Non-pigmented ciliary epithelial cell (primary cell): ENCODE data around the gene HAUS6.
"Not testable (repeated sequence)": the region's sequence is repeated elsewhere in the genome, so short reads cannot be mapped to it uniquely, and the experiment has no call there.

Source experiments
- DNase-seq: peaks from one replicate; pipeline ENCODE4 v3.0.0-alpha.2; 2010; ENCODE audit warnings: low read depth

The HAUS6 gene

DNA sequence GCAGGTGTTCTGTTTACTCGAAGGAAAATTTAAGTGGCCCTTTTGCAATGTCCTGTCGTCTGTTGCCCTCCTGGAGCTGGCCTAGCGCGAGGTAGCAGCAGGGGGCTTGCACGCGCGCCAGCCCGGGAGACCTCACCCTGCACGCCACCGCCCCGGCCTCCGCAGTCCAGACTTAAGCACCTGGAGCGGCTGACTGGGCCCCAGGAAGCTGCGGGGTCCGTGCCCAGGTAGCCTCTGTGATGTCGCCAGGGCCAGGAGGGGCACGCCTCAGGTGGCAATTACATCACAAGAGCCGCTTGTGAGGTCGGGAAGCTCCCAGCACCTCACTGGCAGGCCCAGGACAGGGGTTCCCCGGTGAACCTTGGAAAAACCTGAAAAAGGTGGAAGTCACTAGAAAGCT, 69.7 kb downstream of the HAUS6 start, which contains the start of gene SAXO1:
SAXO1 (minus strand) TSS at position 195 of the 400 bp plus-strand sequence. CDS start 301 bp downstream, outside the sequence.
- DNase-seq = no peak

DNA sequence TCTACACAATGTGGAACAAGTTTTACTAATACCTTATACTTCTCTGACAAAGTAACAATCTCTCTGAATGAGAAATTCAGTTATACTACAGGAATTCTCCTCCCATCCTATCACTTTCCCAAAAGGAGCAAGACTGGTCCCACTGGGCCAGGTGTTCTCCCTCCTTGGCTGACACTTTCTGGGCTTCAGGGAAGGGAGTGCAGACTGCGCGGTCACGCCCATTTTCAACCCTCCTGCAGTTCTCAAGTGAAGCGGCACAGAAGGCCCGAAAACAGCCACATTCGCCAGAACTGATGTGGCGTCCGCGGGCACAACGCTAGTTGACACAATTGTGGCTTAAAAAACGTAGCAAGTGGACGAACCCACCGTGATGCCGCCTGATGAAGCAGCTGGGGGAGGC, 70.3 kb downstream of the HAUS6 start:
- no peak for DNase-seq

DNA sequence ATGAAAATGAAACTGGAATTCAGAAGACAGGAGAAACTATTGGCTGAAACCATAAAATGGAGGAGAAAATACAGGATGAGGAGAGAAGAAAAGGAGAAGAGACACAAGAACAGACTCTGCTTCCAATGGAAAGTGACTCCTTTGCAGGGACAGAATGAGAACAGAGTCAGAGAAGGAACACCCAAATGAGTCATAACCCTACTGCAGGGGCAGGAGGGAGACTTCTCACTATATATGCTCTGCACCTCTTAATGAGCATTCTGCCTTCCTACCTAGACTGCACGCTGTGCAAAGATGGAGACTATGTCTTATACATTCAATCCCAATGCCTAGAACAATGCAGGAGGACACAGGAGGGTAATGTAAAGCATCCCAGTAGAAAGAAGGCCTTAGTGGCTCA, 71.8 kb downstream of the HAUS6 start:
- no peak for DNase-seq

DNA sequence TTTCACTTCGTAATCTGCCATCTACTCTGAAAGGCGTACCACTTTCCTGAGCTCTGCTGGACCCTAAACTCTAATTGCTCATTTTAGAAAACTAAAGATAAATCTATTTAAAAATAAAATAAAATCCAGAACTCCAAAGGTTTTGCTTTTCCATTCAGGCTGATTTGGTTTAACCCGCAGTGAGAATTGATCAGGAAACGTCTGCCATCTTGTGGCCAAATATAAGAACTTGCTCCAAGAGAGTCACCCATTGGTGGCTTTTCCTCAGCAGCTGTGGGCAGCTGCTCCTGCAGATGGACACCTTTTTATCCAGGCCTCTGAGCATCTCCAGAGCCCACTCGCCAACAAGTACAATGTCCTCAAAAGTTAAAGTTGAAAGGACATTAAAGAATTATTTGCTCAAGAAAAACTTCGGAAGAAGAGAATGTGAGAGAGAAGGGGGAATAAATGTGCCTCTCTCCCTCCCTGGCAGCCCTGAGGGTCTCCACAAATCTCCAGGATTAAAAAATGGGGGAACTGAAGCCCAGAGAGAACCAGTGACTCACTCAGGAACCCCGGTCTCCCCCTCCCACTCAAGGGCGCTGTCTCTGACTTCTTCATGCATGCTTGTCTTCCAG, 73.8 kb downstream of the HAUS6 start:
- DNase-seq = peak; percentile 46

DNA sequence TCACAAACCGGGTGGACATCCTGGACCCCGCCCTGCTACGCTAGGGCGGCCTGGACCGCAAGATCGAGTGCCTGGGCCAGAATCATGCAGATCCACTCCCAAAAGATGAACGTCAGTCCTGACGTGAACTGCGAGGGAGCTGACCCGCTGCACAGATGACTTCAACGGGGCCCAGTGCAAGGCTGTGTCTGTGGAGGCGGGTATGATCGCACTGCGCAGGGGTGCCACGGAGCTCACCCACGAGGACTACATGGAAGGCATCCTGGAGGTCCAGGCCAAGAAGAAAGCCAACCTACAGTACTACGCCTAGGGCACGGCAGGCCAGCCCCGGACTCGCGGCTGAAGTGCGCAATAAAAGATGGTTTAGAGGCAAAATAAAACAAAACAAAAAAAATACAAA, 74.9 kb downstream of the HAUS6 start:
- DNase-seq = no peak

DNA sequence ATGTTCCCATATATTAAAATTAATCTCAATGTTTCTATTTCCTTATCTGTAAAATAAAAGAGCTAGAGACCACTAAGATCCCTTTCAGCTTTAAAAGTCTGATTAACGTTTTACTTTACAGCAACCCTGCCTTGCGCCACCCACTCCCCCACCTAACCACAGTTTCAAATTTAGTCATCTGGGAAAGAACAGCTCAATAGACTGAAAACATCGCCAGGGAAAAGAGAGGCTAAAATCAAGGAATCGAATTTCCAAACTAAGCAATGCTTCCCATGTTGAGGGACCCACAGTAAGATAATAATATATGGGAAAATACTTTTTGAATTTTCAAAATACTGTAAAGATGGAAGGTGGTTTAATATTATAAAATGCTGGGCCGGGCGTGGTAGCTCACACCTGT, 76.3 kb downstream of the HAUS6 start:
- DNase-seq = no peak

DNA sequence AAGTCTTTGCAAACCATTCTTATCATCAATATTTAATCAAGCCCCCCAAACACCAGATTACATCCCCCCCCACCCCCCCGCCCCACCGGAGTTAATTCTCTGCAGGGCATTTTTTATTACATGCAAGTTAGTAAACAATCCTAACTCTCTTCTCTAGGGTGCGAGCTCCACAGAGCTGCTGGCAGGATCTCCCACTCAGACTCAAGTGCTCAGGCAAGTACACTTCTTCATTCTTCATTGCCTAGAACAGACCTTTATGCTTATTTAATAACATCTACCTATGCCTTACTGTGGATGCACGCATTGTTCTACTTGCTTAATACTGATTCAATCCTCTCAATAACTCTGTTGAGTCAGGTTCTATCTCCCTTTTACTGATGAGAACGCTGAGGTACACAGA, 79.6 kb downstream of the HAUS6 start:
- DNase-seq = no peak

DNA sequence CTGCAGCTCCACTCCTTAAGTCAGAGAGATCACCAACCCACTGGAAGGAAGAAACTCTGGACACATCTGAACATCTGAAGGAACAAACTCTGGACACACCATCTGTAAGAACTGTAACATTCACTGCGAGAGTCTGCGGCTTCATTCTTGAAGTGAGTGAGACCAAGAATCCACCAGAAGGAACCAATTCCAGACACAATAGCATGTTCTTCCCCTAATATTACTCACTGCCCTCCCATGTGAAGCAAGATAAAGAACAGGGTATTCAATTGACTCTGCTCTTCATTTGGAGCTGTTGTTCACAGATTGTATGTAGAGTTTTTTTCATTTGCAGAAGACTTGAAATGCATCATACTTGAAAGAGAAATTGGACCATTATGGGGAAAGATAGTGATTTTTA, 80.5 kb downstream of the HAUS6 start:
- DNase-seq = no peak

DNA sequence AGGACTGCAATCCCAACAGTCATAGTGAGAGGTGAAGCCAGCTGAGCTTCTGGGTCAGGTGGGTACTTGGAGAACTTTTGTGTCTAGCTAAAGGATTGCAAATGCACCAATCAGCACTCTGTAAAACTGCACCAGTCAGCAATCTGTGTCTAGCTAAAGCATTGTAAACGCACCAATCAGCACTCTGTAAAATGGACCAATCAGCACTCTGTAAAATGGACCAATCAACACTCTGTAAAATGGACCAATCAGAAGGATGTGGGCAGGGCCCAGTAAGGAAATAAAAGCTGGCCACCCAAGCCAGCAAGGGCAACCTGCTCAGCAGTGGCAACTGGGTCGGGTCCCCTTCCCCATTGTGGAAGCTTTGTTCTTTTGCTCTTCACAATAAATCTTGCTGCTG, 81.1 kb downstream of the HAUS6 start:
- not testable (repeated sequence) for DNase-seq

DNA sequence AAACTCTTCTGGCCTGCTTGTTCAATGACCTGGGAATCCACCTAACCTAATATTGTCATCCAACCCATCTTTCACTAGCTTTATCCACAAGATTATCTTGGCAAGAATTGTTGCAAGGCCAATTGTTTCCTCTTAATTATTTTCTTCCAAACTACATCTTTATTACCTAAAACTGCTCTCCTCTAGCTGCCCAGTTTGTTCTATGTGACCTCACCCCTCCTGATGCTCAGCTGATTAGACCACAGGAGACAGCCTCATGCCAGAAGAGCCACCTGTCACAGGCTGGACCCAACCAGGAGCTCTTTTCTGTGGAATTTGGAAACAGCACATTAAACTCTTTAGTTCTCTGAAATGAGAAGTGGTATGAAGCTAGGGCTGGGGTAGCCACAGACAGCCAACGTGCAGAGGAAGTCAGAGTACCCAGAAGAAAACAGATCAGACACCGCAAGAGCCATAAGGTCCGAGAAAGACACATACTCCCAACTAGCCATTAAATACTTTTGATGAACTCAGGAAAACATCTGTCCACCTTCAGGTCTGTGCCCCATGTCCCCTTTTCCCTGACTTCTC, 81.7 kb downstream of the HAUS6 start:
- DNase-seq = no peak

DNA sequence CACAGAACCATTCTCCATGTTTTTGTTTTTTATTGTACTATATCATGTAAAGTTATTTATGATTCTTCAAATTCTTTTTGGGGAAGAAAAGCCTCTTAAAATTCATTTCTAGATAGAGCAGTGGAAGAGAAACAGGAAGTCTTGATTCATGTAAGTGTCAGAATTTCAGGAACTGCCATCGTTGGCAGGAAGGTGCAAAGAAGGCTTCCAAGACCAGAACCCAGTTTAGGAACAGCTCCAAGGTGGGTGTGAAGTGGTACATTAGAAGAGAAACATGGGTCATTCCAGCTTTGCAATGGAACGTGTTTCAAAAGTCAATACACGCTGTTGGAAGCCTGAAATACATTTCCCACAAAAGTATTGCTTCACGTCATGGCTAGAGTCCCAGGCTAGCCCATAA, 84.5 kb downstream of the HAUS6 start:
- DNase-seq = no peak

DNA sequence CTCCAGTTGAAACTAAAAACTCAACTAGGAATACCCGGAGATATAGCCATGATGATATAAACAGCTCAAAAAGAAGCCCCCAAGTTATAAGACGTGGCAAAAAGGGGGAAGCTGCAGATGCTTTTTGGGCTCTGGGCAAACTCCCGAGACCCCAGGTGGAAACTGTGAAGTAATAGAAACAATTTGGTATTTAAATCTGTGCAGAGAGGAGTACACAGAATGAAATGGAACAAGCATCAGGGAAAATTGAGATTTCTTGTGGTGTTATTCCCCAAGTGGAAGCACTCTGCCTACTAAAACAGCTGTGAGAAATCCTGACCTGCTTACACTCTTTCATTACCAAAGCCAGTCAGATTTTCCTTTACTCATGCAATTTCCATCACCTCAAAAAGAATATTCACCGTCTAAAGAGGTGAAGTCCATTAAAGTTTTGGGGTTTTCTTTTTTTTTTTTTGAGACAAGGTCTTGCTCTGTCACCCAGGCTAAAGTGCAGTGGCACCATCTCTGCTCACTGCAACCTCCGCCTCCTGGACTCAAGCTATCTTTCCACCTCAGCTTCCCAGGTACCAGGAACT, 93.2 kb downstream of the HAUS6 start:
- no peak for DNase-seq
